GM12864 (cell line): ENCODE measurements around the gene ZFP1.

Experiments
- DNase-seq: peaks from one replicate; pipeline ENCODE4 v3.0.0-alpha.2; 2011; ENCODE audit warnings: low read depth
- H3K4me3 ChIP-seq: 2 replicates; pipeline ENCODE4 v1.5.1; 2011; ENCODE audit warnings: mild to moderate bottlenecking, low read depth, low read length, control low read depth
- TF ChIP-seq, protein P1 (sequence below): IDR thresholded peaks from 2 replicates; pipeline ENCODE4 v1.5.1; 2011; ENCODE audit warnings: low read depth, mild to moderate bottlenecking, moderate library complexity, low read length, control low read depth, inconsistent platforms; ENCODE audit errors: missing control alignments

The ZFP1 gene

DNA sequence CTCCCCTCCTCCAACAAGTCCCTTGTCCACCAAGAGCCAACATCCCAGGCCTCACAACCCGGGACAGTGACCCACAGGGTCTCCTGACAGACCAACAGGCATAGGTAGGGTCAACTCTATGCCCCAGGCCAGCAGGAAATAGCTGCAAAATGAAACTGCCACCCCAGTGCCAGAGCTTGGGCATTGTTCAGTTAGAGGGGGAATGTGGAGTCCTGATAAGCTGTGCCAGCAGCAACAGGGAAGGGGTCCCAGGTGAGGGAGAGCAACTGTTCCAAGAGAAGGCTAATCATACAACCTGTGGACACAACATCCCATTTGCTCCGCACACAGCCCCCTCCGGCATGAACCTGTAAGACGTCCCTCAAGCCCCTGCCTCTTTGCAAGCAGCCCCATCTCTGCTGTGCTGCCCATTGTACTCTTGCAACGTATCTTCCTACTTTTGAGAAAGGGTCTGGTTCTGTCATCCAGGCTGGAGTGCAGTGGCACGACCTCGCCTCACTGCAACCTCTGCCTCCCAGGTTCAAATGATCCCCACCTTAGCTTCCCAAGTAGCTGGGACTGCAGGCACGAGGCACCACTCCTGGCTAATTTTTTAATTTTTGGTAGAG is 41.4 kb downstream of the ZFP1 start:
- DNase-seq: no peak
- no peak overlapping the region for H3K4me3 ChIP-seq
- TF ChIP-seq, protein P1, sequence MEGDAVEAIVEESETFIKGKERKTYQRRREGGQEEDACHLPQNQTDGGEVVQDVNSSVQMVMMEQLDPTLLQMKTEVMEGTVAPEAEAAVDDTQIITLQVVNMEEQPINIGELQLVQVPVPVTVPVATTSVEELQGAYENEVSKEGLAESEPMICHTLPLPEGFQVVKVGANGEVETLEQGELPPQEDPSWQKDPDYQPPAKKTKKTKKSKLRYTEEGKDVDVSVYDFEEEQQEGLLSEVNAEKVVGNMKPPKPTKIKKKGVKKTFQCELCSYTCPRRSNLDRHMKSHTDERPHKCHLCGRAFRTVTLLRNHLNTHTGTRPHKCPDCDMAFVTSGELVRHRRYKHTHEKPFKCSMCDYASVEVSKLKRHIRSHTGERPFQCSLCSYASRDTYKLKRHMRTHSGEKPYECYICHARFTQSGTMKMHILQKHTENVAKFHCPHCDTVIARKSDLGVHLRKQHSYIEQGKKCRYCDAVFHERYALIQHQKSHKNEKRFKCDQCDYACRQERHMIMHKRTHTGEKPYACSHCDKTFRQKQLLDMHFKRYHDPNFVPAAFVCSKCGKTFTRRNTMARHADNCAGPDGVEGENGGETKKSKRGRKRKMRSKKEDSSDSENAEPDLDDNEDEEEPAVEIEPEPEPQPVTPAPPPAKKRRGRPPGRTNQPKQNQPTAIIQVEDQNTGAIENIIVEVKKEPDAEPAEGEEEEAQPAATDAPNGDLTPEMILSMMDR: no peak

DNA sequence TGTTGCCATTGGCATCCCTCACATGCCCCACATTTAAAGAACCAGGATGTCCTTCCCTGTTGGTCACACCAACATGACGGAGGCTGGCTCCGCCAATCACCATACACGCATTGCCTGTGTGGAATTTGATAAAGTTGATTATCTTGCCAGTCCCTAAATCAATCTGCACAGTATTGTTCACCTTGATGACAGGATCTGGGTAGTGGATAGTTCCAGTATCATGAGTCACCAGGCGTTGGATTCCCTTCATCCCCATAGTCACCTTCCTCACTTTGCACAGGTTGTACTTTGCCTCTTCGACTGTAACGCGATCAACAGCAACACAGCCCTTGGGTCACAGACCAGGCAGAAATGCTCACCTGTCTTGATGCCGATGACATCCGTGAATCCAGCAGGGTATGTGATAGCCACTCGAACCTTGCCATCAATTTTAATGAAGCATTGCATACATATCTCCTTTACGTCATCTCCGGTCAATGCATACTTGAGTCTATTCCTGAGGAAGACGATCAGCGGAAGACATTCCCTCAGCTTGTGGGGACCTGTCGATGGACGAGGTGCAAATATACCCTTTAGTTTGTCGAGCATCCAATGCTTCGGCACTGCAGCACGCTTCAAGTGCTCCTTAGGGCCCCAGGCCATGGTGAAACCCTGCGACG is 44.4 kb downstream of the ZFP1 start:
- DNase-seq: no peak
- no peak overlapping the region for H3K4me3 ChIP-seq
- TF ChIP-seq, protein P1: no peak

DNA sequence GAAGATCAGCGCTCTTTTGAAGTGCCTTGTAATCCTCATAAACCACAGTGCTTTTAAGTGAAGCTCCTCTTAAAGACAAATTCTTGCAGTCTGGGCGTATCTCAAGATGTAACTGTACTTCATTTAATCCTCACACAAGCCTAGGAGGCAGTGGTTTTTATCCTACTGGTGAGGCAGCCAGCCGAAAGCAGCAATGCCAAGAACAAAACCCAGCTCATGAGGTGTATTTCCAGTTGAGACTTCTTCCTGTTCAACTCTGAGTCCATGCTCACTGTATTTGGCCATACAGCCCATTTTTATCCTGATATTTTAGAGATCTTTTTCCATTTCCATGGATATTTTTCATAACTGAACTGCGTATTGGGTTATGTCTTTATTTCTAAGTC is 44.9 kb downstream of the ZFP1 start:
- H3K4me3 ChIP-seq: no peak overlapping the region
- DNase-seq: no peak

DNA sequence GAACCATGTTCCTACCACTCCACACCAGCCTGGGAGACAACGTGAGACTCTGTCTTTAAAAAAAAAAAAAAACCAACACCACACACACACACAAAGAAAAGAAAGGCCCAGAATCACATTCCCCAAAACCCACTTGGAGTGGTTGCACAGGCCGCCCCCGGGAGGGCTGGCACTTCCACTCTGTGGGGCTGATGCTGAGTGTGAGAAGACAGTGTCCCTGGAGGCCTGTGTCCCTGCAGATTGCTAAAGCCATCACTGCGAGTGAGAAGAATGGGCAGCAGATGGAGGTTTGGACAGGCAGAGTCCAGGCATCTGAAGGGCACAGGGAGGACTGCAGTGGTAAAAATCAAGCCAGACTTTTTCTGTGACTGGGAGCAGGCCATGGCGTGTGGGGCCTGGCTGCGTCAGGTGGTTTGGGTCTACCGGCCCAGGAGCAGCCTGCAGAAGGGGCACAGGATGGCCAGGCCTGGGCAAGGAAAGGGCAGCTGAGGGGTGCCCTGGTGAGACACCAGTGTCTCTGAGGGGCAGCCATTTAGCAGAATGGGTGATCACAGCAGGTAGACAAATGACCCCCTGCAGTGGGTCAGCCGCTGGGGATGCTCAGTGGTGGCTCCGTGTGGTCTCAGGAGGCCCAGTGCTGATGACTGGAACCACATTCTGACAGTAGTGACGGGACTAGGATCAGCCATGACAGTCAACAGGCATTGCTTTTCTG is 45.6 kb downstream of the ZFP1 start:
- TF ChIP-seq, protein P1: no peak
- no peak overlapping the region for H3K4me3 ChIP-seq
- no peak for DNase-seq

More for the DNA sequence above, 44.9 kb downstream of the ZFP1 start:
- TF ChIP-seq, protein P1: no peak

DNA sequence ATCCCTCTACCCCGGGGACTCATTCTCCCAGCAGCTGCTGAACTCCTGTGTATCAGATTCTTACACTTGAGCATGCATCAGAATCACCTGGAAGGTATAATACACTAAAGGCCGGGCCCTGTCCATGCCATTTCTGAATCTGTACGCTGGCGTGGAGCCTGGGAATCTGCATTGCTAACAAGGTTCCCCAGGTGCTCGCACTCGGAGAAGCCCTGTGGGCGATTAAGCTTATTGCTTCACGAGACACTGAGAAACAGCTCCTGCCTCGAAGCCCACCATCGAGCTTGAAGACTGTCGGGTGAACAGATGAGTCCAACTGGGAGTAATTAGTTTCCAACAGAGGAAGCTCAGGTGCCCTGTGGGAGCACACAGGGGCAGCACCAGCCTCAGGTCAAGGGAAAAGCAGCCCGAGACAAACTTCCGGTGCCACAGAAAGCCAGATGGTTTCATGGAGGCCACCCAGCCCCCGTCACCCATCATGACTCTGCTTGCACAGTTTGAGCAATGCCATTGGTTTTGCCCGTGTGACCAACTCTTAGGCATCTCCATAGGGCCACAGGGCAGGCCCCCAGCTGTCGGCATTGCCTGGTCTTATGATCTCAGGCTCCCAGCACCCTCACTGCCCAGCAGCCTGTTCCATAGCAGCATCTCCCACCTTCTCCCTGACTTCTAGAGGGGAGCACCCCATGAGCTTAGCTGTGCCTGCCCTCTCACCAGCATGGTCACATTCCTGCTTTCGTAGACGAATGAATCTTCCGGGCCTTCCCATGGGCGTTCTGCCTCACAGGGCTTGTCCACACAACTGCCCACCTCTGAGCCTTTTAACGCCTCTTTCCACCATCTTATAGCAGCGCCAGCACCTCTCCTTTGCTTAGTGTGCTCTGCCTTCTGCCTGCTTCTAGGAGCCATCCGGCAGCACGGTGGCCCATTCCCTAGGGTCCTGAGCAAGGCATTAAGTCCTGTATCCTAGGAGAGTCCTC is 47.8 kb downstream of the ZFP1 start:
- TF ChIP-seq, protein P1: no peak
- no peak for DNase-seq
- H3K4me3 ChIP-seq: no peak overlapping the region

DNA sequence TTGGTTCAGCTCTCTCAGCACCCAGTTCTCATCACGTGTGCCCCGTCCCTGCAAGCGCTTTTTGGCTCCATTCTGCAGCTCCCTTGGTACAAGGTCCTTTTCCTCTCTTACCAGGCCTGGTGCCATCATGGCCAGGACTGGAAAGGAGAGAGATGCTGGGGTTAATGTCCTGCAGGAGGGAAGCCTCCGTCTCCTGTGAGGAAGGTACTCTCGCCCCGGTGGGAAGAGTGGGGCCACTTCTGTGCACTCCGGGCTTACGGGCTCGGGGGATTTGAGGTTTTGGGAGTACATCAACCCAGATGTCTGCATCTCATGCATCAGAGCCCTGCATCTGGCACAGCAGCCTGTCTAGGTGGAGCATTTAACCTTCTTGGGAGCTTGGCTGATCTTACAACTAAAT is 48.5 kb downstream of the ZFP1 start:
- TF ChIP-seq, protein P1: no peak
- no peak overlapping the region for H3K4me3 ChIP-seq
- DNase-seq: no peak
